HUDEP-2 (cell line): ENCODE data around the gene JAG1.

Experiments used
- DNase-seq, 76 experiments: peaks; one replicate each; lab custom pipeline; 2025; ENCODE audit not compliant: unreplicated experiment in 76 of 76; lab: John Stamatoyannopoulos, UW

Gene JAG1

GRCh38 chr20:10673842-10674683 lies at the start of gene JAG1:
JAG1 (minus strand) TSS chr20:10673999; CDS start chr20:10673530, 469 bp downstream.
- DNase-seq, result peak in 74 of 76 experiments; percentile 41 to 88 (median 78)

- DNase-seq, result no peak
Observed at GRCh38 chr20:10721976-10722375, 48.2 kb upstream of the JAG1 start.

- no peak for DNase-seq
Observed at GRCh38 chr20:10721137-10721896, 47.5 kb upstream of the JAG1 start.

GRCh38 chr20:10720565-10720964 lies 46.8 kb upstream of the JAG1 start:
- DNase-seq, result no peak

GRCh38 chr20:10719740-10720385 lies 46.1 kb upstream of the JAG1 start:
- no peak for DNase-seq

GRCh38 chr20:10718661-10719060 lies 44.9 kb upstream of the JAG1 start:
- DNase-seq, result no peak

GRCh38 chr20:10716855-10717254 lies 43.1 kb upstream of the JAG1 start:
- DNase-seq, result no peak

GRCh38 chr20:10715035-10715434 lies 41.2 kb upstream of the JAG1 start:
- DNase-seq, result no peak

- DNase-seq, result no peak
Observed at GRCh38 chr20:10714236-10714975, 40.6 kb upstream of the JAG1 start.

- no peak for DNase-seq
Observed at GRCh38 chr20:10713161-10713560, 39.4 kb upstream of the JAG1 start.

- no peak for DNase-seq
Observed at GRCh38 chr20:10711903-10712451, 38.2 kb upstream of the JAG1 start.

GRCh38 chr20:10710991-10711775 lies 37.4 kb upstream of the JAG1 start:
- no peak for DNase-seq

GRCh38 chr20:10709916-10710315 lies 36.1 kb upstream of the JAG1 start:
- no peak for DNase-seq

GRCh38 chr20:10708351-10709185 lies 34.8 kb upstream of the JAG1 start:
- no peak for DNase-seq

GRCh38 chr20:10707791-10708190 lies 34.0 kb upstream of the JAG1 start:
- DNase-seq, result no peak

GRCh38 chr20:10707068-10707467 lies 33.3 kb upstream of the JAG1 start:
- no peak for DNase-seq

- DNase-seq, result no peak
Observed at GRCh38 chr20:10706460-10706811, 32.6 kb upstream of the JAG1 start.

GRCh38 chr20:10705801-10706459 lies 32.1 kb upstream of the JAG1 start:
- DNase-seq, result no peak
